ENCODE results near the gene ELL.

DNA sequence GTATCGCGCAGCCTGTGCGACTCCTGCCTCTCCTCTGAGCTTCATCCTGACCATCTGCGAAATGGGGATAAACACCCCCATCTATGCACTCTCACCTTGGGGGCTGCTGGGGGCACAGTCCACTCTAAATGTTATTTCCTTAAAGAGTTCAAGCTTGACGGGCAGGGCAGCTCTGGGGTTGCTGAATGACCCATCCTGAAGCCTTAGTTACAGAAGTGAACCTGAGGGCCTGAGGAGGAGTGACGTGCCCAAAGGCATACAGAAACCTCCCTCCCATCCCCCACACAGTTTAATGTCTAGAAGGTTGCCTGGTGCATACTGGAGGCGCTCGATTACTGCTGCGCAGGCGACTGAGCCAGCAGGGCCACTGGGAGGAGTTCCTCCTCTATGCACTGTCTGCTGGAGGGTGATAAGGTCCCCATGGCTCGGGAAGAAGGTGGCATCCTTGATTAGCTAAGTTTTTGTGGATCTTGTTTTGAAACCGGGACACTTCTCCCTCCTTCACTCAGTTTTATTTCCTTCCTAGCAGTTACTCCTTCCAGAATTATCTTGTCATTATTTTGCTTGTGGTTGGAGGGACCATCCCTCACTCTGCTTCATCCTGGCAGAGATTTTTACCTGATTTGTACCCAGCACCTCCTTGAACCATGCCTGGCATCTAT is 22.1 kb upstream of the ELL start:
- TF ChIP-seq, protein P1, sequence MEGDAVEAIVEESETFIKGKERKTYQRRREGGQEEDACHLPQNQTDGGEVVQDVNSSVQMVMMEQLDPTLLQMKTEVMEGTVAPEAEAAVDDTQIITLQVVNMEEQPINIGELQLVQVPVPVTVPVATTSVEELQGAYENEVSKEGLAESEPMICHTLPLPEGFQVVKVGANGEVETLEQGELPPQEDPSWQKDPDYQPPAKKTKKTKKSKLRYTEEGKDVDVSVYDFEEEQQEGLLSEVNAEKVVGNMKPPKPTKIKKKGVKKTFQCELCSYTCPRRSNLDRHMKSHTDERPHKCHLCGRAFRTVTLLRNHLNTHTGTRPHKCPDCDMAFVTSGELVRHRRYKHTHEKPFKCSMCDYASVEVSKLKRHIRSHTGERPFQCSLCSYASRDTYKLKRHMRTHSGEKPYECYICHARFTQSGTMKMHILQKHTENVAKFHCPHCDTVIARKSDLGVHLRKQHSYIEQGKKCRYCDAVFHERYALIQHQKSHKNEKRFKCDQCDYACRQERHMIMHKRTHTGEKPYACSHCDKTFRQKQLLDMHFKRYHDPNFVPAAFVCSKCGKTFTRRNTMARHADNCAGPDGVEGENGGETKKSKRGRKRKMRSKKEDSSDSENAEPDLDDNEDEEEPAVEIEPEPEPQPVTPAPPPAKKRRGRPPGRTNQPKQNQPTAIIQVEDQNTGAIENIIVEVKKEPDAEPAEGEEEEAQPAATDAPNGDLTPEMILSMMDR (IDR thresholded peaks at IDR 0.05) = no peak
- TF ChIP-seq POLR2AphosphoS5 (IDR thresholded peaks at IDR 0.05) = peak in 2 of 3 donors; percentile 67 to 68

Data from transverse colon (tissue), 4 donors.